ENCODE data around the gene NECTIN1. TPM values are rescaled to one million over a fixed set of nuclear protein-coding genes. Genes with fewer than 3 reads are reported as not detected.

The NECTIN1 gene
- total and polyA plus RNA-seq, 2 donors (not counting 3 experiments of a cell fraction or from before 2014, with no cell fraction given): 10.8 to 23.6 TPM

DNA sequence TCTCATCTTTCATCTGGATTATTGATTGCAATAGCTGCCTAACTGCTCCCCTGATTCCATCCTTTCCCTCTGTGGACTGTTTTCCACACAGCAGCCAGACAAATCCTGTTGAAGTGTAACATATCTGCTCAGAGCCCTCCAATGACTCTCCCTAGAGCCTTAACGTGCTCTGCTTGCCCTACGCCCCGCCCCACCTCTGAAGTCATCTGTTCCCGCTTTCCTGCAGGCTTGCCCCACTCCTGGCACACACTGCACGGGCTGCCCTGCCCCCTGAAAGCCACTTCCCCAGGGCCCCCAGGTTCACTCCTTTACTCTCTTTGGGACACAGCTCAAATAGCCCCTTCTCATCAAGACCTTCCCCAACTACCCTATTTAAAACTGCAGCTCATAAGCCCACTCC lies 59.5 kb downstream of the NECTIN1 start:
- Histone ChIP-seq H3K79me2 (ENCODE audit: control insufficient read depth, insufficient read depth, low read length) (no peaks in the 10 kb centered on the region), H3K9me3 (replicated peaks; ENCODE audit: control insufficient read depth, insufficient read depth, low read length) (no peaks in the 10 kb centered on the region), H3K27ac (ENCODE audit: insufficient read depth, low read depth, low read length) (no peak overlapping the region), H3K36me3 (ENCODE audit: control insufficient read depth in 2 of 2, extremely low read depth in 1 of 2, insufficient read depth in 2 of 2, low read length in 2 of 2) (no peaks in the 10 kb centered on the region), H4K20me1 (replicated peaks; ENCODE audit: control insufficient read depth, extremely low read depth, insufficient read depth, low read length) (no peaks in the 10 kb centered on the region), H3K4me3 (replicated peaks in 1 of 3; ENCODE audit: insufficient read depth in 1 of 3, low read depth in 1 of 3, low read length in 3 of 3) (no peak overlapping the region), H3K9ac (replicated peaks; ENCODE audit: extremely low read depth, insufficient read depth, low read length) (no peak overlapping the region), H3K4me1 (ENCODE audit: control insufficient read depth, extremely low read depth, insufficient read depth, low read length) (peaks cover 13% of the 10 kb centered on the region), H2AFZ (ENCODE audit: low read depth, low read length) (no peak overlapping the region), H3K27me3 (ENCODE audit: control insufficient read depth in 2 of 2, insufficient read depth in 2 of 2, low read length in 2 of 2) (no peaks in the 10 kb centered on the region), H3K4me2 (ENCODE audit: insufficient read depth, low read length) (no peak overlapping the region), H3K9me1 (replicated peaks; ENCODE audit: control insufficient read depth, extremely low read depth, insufficient read depth, low read length) (no peaks in the 10 kb centered on the region)
- dilution Hi-C loops (cut with MboI; ENCODE audit: extremely low pct_ligation_motif_present, low sequenced_read_pairs) (no loop called here), intact Hi-C loops (cut with micrococcal nuclease) (no loop called here)
- FAIRE-seq (no peak), DNase-seq (ENCODE audit: low read depth, low spot score) (no peak)
- BruUV-seq (replicated peaks): no TSS peak
- ChIA-PET POLR2A (no interaction called here), CTCF (interaction anchor here (11.6 kb wide), 1 partner anchor 58 kb away, joined by 128 read pairs; the partner anchor contains the start of gene NECTIN1)
- no peak for TF ChIP-seq EZH2 (IDR thresholded peaks at IDR 0.05; ENCODE audit: borderline replicate concordance, low read depth, low read length, severe bottlenecking)
- no peak for TF ChIP-seq POLR2A (IDR thresholded peaks at IDR 0.05; ENCODE audit: low read depth, low read length)
- no peak for TF ChIP-seq MYC (IDR thresholded peaks at IDR 0.05; ENCODE audit: low read depth, low read length)
- TF ChIP-seq GATA2 (IDR thresholded peaks at IDR 0.05; ENCODE audit: insufficient read depth, insufficient read length, low read depth, low read length): no peak
- TF ChIP-seq POLR2AphosphoS5 (IDR thresholded peaks at IDR 0.05; ENCODE audit: insufficient read depth, low read depth, low read length): no peak
- TF ChIP-seq CTCF (IDR thresholded peaks at IDR 0.05; ENCODE audit: extremely low read depth in 1 of 2, insufficient read depth in 1 of 2, low read depth in 1 of 2, low read length in 2 of 2): no peak
- TF ChIP-seq JUN (IDR thresholded peaks at IDR 0.05; ENCODE audit: borderline replicate concordance, insufficient read depth, insufficient read length, low read depth): no peak
- no peak for TF ChIP-seq FOS (IDR thresholded peaks at IDR 0.05; ENCODE audit: borderline replicate concordance, insufficient read depth, low read length)

Data from endothelial cell of umbilical vein (primary cell).